ENCODE data around the gene PTPRR.

PTPRR gene

GRCh38 chr12:70691018-70691672 is 229.4 kb downstream of the PTPRR start:
- DNase-seq (ENCODE audit: low spot score), result no peak

- DNase-seq (ENCODE audit: low spot score), result no peak
These were observed 233.6 kb downstream of the PTPRR start for GRCh38 chr12:70686907-70687306.

DNA sequence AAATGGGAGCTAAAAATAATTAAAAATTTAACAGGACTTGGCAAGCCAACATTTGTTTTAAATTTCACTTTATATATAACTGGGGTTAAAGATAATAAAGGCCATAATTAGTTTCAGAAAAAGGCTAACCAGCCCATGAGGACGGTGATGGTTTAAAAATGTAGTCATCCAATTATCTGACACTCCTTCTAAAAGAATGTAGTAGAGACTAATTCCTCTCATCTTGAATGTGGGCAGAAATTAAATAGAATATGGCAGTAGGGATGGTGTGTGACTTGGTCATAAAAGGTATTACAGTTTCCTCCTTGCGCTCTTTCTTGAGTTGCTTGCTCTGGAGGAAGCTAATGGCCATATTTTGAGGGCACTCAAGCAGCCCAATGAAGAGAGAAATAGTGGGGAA is 234.2 kb downstream of the PTPRR start:
- no peak for DNase-seq (ENCODE audit: low spot score)

GRCh38 chr12:70683976-70684375 is 236.6 kb downstream of the PTPRR start:
- no peak for DNase-seq (ENCODE audit: low spot score)

DNA sequence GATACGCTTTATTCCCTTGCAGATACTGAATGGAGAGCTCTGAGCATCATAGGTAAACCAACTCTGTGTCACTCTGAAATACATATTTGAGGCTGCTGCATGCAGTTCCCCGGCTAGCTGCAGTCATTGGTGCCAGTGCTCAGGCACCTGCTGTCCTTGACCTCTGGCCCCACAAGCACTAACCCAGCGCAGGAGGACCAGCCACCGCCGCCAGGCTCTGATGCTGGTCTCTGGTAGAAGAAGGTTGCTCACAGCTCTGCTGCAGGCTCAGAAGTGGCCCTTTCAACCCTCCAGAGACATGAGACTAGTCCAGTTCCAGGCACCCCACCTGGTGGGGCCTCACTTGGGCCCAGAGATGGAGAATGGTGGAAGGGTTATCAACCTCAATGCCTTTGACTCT is 248.8 kb downstream of the PTPRR start:
- DNase-seq (ENCODE audit: low spot score), result no peak

- DNase-seq (ENCODE audit: low spot score), result no peak
These were observed 249.6 kb downstream of the PTPRR start for GRCh38 chr12:70670948-70671347.

- DNase-seq (ENCODE audit: low spot score), result no peak
These were observed 253.3 kb downstream of the PTPRR start for GRCh38 chr12:70667253-70667652.

DNA sequence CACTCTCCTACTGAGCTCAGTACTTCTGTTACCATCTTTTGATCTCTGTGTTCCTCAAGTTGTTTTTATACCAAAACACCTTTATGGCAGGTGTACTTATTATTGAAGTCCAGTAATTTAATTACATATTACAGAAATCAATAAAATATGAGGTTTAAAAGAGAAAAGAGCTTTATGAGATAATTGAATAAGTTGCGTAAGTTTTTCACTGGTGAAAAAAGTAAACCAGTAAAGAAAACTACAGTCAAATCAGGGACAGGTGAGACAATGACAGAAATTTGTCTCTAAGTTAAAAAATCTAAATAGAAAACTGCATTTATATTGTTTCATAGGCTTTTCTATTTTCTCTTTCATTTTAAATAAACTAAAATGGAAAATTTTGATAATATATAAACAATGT is 254.2 kb downstream of the PTPRR start:
- DNase-seq (ENCODE audit: low spot score), result no peak

- no peak for DNase-seq (ENCODE audit: low spot score)
These were observed 256.1 kb downstream of the PTPRR start for GRCh38 chr12:70664465-70664881.

- no peak for DNase-seq (ENCODE audit: low spot score)
These were observed 256.7 kb downstream of the PTPRR start for GRCh38 chr12:70663838-70664237.

DNA sequence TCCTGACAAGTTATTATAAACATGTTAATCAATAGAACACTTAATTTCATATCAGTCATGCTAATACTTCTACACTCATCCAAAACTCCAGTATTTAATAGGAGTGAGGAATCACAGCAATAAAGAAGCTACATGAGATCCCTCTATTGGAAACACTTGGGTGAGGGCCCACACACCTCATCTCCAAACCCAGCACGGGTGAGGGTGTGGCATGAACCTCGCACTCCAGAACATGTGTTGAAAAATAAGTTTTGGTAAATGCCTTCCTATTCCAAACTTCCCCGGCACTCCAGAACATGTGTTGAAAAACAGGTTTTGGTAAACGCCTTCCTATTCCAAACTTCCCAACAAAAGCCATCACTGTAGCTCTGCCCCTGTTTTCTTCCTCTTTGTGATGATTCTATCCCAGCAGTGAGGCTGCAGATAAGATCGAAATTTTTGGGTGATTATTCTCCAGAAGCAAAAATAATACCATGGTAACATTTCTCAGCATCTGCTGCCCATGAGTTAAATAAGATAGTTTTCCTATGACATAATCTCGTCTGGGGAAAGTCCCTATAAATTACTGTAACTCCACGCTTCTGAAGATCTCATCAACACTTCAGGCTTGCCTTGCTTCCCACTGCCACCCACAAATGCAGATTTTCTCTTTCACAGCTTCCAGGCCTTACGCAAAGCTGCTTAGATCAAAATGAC is 258.9 kb downstream of the PTPRR start:
- no peak for DNase-seq (ENCODE audit: low spot score)

DNA sequence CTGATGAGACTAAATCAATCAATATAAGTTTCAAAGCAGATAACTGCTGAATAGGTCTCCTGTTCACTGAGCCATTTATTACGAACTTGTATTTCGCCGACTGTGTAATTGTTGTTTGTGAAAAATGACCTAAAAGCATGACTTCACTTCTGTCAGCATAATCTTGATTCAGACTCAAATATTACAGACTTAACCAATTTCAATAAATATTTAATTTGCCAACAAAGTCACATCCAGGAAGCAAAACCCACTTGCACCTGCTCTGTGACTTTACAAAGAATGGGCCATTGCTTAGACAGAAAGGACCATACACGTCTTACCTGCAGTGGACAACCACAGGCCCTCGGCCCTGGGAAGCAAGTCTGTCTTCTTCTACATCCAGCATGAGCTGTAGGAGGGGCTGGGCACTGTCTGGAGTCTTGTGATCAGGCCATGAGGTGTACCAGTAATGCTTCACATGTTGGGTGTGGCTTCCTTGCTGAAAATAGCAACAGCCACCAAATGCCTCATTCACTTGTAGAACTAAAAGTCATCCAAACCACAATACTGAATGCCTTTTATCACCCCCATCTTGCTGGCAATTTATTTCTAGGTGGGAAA is 259.8 kb downstream of the PTPRR start:
- peak; percentile 5 for DNase-seq (ENCODE audit: low spot score)

DNA sequence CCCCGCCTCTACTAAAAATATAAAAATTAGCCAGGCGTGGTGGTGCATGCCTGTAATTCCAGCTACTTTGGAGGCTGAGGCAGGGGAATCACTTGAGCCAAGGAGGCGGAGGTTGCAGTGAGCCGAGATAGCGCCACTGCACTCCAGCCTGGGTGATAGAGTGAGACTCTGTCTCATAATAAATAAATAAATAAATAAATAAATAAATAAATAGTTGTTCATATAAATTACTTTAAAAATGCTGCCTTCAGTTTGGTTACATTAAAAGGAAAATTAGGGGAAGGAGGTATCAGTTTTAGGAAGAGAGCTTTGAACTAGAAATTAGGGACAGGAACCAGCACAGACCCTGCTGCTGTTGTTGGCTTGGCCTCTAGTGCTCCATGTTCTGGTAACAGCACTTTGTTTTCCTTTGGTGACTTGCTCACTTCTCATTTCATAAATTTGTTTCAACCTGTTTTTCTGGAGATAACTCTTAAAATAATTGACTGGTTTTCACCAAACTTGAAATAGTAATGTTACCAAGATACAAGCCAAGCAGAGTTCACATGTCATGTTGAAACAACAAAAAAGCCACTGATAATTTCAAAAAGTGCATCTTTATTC is 260.4 kb downstream of the PTPRR start:
- no peak for DNase-seq (ENCODE audit: low spot score)

DNA sequence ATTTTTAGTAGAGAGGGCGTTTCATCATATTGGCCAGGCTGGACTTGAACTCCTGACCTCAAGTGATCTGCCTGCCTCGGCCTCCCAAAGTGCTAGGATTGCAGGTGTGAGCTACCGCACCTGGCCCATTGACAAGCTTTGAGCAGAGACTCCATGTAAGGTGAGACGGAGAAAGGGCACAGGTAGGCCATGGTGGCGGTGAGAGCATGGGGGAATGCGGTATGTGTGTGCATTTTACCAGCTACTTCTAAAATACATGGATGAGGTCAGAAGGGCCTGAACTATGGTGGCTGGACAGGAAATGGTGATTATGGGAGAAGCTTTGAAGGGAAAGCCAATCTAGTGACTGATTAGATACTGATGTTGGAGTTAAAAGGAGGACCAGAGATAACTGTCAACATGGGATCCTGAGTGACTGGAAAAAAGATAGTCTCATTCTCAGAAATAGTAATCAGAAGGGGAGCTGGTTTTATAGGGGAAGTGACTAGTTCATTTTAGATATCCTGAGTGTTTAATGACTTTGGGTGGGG is 261.4 kb downstream of the PTPRR start:
- no peak for DNase-seq (ENCODE audit: low spot score)

DNA sequence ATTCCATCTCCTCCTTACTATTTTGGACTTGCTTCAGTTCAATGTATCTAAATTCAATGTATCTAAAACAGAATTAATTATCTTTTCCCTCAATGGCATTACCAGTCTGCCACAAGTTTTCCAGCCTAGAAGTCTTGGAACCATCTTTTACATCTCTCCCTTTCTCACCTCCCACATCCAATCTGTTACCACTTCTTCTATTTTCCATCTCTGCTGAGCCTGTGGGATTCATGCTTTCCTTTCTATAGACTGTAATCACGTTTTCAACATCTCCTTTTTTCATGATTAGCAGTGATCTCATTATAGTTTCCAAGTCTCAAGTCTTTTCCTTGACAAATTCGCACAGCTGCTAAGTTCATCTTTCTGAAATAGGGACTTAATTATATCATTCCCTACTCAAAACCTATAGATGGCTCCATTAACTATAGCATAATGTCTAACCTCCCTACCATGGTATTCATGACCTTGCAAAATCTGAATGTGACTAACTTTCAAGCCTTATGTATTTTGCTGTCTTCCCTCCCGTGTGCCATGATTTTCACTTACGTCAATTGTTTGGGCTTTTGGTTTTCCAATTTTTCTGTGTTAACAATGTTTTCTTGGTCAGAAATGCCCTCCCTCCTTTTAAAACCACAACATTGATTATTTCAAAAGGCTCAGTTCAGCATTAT is 262.8 kb downstream of the PTPRR start:
- no peak for DNase-seq (ENCODE audit: low spot score)

GRCh38 chr12:70652451-70652850 is 268.1 kb downstream of the PTPRR start:
- no peak for DNase-seq (ENCODE audit: low spot score)

DNA sequence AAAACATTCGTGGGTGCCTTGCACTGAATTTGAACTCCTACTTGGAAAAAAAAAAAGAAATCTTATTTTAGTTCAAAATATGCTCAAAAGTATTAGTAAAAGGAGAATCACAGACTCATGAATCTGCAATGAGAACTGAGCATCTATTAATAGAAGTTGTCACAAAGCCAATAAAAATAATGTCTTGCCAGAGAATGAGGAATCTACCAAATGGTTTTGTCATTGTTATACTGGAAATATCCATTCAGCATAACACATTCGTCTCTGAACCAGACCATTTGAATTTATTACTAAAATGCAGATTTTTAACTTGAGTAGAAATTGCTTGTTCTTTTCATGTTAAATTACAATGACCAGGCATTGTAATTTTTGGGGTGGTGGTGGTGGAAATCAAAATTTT is 271.7 kb downstream of the PTPRR start:
- no peak for DNase-seq (ENCODE audit: low spot score)

GRCh38 chr12:70648191-70648590 is 272.3 kb downstream of the PTPRR start:
- no peak for DNase-seq (ENCODE audit: low spot score)

DNA sequence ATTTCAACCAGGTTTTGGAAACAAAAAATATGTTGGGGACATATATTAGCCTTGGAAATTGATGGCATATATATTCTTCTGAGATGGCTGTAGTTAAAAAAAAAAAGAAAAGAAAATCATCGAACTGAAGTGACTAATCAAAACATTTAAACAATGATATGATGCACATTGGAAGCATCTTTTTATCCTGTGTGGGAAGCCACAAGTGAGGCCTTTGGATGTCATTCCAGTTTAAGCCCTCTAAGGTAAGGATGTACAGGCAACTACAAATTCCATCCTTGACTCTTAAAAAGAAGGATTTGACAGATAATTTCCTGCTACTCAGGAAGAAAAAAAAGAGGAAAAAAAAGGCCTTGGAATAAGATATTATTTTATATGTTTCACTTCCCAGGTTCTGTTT is 273.7 kb downstream of the PTPRR start:
- no peak for DNase-seq (ENCODE audit: low spot score)

GRCh38 chr12:70645494-70646317 is 274.8 kb downstream of the PTPRR start:
- peak; percentile 12 for DNase-seq (ENCODE audit: low spot score)

- no peak for DNase-seq (ENCODE audit: low spot score)
These were observed 275.7 kb downstream of the PTPRR start for GRCh38 chr12:70644861-70645260.

Measured in CD4-positive, alpha-beta T cell treated with Interleukin-2 at 100 ng/mL for 4 hours (primary cell).